NCI-H524 (cell line): ENCODE measurements around the gene ERC1.
A peak's percentile ranks its signal among the peaks of the same experiment; 100 is the strongest.

Experiments
- DNase-seq, 2 experiments: peaks; one replicate each; lab custom pipeline; 2025; lab: John Stamatoyannopoulos, UW

The ERC1 gene

DNA sequence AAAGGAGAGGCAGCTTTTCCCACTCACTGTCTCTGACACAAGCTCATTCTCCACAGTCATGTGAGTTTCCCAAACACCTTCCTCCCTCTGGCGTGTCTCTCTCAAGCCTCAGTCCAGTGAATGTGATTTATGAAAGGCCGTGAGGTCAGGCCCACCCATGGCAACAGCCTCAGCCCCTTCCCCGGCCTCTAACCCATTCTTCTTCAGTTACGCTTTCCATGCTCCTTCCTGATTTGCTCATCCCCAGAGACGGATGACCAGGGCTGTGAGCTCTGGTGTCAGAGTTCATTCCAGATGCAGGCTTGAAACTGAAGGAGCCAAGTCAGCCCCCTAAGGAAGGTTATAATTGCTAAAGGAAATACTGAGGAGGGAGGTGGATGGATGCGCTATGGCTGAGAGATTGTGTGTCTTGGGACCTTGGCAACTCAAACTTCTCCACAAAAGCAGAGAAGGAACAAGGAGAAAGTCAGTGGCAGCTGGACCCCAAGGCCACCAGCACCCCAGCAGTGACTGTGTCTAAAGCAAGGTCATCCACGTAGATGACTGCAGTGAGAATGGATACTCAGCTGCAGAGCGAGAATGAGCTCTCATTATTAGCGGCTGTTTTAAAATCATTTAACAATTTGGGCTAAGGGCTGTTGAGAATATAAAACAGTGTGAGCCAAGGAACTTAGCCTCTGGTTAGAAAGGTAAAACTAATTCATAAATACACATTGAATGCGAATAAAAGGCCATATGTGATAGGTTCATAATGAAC is 519.2 kb downstream of the ERC1 start:
- DNase-seq = no peak

DNA sequence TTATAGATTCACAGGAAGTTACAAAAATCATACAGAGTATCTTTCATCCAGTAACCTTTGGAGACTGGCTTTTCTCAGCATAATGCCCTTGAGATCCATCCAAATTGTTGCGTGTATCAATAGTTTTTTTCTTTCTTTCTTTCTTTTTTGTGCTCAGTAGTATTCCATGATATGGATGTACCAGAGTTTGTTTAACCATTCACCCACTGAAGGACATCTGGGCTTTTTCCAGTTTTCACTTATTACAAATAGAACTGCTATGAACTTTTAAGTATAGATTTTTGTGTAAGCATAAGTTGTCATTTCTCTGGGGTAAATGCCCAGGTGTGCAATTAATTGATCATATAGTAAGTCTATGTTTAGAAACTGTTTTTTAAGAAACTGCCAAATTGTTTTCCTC is 524.0 kb downstream of the ERC1 start:
- DNase-seq = no peak

DNA sequence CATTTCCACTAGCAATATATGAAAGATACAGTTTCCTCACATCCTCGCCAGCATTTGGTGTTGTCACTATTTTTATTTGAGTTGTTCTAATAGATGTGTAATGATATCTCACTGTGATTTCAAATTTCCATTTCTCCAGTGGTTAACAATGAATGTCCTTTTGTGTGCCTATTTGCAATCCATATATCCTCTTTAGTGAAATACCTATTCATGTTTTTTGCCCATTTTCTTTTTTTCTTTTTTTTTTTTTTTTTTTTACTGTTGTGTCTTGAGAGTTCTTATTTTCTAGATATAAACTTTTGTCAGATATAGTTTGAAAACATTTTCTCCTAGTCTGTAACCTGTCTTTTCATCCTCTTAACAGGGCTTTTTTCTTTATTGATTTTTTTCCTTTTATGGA is 524.4 kb downstream of the ERC1 start:
- no peak for DNase-seq

DNA sequence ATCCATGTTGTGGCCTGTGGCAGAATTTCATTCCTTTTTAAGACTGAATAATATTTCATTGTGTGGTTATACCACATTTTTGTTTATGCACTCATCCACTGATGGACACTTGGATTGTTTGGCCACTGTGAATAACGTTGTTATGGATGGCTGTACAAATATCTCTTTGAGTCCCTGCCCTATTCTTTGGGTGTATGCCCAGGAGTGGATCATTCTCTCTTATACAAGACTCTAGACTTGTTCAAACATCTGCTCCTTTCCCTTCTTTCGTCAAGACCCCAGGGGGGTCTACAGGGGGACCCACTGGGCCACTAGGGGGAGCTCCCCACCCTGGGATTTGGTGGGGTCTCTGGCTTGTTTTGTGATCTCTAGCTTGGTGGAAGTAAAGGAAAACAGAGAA is 526.0 kb downstream of the ERC1 start:
- DNase-seq = peak in 1 of 2 experiments; percentile 42

DNA sequence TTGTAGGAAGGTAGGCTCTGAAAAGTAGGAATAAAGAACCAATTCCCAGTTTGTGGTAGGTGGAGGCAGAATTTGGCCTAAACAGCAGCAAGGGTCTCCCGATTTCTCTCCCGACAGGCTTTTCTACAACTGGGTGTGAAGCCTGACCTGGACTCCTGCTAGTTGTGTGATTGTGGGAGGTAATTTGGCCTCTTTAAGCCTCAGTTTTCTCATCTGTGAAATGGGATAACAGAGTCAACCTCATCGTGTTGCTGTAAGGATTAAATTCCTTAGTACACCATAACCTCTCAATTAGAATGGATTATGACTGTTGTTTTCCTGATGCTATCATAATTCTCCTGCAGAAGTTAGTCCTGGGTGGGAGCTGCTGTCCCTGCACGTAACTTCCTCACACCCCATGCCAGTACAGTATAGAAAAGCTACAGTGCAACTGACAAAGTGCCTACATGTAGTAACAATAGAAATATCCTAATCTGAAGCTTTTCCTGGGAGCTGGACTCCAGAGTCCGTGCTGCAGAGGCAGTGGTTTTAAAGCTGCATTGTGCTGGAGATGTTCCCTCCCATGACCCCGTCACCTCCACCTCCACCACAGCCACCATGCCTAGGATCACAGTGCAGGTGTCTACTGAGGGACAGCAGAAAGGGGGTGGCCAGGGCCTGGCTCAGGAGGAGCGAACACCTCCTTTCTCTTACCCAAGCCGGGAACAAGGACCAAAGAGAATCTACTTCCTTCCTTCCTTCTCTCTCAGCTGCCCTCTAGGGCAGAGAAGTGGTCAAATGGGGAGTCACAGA is 526.9 kb downstream of the ERC1 start:
- no peak for DNase-seq

DNA sequence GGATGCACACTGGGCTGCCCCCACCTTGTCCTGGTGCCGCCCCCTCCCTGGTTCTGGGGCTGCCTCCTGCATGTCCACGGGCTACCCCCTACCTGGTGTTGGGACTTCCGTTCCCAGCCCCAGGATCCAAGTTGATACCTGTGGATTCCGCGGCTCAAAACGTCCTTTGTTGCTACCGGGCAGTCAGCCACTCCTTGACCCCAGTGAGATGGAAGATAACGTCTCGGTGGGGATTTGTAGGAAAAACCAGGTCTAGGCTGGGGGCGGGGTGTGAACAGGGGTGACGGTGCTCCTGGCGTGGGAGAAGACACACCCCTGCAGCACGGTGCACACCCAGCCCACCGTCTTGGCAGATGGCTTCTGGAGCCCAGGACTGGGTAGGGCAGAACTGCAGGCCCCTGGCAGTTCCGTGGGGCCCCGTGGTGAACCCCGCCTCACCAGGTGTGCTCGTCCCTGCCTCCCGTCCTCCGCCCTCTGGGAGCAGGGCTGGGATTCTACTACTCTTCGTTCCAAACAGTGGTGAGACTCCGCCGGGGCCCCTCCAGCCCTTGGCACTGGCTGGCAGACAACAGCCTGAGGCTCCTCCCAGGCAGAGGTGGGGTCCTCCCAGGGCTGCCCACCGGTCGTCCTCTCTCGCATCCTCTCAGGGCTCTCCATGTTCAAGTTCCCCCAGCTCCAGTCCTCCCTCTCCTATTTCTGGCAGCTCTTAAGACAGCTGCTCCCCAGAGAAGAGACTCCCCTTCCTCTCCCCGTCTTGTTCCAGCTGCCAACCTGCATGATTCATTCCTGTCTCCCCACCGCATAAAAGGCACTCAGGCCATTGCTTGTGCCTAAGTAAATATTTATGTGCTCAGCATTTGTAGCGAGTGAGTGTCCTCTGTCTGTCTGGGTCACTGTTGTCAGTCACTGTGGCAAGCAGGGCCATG is 527.8 kb downstream of the ERC1 start:
- DNase-seq = no peak

DNA sequence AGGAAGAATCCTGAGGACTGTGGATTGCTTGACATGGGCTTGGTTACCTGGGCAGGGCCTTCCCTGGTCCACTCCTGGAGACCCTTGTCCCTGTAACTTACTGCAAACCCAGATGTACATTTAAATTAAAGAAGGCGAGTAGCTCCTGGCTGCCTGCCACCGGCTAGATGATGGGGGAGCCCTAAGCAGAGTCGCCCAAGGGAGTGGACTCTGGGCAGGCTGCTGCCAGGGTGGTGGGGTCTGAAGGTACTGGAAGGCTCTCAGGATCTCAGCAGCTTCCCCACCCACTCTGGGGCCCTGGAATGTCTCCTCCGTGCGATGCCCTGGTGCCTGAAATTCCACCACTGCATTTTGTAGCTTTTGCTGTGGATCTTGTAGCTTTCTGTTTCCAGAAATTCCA is 528.6 kb downstream of the ERC1 start:
- DNase-seq = no peak

DNA sequence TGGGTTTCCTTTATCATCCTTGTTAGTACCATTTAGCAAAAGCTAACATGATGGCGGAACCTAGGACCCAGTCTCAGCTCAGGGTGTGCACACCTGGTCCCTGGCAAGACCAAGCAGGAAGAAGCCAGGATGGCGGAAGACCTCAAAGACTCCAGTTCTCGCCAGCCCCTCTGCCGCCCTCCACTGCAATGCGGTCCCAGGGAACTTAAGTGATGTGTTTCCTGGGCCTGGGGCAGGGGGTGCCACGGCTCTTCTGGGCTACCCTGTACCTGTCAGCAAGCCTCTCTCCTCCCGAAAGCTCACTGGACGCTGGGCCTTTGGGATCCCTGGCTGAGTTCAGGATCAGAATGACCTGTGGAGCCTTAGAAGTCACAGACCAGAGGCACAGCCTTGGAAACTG is 532.0 kb downstream of the ERC1 start:
- no peak for DNase-seq

DNA sequence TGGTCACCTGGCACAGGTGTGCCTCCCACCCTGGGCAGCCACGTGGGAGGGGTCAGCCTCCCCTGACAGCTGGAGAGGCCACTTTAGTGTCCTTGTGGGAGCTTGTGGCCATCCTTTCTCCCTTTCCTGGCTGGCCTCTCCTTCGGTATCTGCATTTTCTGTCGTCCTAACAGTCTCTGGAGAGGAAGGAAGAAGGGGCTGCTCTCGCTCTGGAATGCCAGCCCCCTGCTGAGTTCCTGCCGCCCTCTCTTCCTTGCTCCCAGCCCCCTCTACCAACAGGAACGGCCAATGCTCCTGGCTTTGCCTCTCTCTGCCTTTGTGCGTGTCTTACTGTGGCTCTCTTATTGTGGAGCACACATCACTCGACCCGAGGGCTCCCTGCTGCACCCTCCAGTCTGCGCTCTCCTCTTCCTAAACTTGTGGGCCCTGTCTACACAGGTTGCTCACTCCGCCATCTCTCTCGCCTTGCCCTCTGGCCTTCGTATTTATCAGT is 532.6 kb downstream of the ERC1 start:
- DNase-seq = no peak

DNA sequence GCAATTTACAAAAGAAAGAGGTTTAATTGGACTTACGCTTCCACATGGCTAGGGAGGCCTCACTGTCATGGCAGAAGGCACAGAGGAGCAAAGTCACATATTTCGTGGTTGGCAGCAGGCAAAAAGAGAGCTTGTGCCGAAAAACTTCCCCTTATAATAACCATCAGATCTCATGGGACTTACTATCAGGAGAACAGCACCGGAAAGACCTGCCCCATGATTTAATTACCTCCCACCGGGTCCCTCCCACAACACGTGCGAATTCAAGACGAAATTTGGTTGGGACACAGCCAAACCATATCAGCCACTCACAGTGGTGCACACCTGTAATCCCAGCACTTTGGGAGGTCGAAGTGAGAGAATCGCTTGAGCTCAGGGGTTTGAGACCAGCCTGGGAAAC is 534.8 kb downstream of the ERC1 start:
- no peak for DNase-seq

DNA sequence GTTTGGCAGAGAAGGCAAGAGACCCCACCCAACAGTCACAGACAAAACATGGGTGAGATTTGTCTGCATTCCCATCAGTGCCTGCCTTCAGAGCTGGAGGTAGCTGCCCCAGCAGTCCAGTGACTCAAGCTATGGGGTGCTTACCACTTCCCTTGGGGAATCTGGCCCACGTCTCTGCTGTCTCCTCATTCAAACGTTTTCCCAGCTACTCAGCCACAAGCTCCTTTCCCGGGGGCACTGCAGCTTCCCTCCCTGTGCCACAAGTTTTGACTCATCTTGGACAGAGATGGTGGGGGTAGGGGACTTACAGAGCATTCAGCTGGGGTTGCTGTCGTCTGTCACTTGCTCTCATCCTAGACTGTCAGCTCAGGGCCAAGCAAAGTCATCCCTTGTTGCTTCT is 536.8 kb downstream of the ERC1 start:
- DNase-seq = no peak

DNA sequence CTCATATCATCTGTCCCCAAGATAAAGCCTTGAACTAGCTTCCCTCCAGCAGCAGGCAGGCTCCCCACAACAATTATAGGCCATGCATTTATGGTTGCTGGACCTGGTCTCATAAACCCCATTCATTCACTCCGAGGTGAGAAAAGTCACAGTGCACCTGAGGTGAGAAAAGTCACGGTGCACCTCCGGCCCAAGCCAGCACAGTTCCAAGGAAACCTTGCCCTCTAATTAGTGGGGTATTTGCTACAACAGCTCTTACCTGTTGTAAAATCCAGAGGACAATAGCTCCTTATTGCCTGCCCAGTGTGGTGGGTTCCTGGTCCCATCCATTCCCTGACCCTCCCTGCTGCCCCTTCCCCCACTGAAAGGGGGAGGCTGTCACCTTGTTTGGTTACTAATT is 537.8 kb downstream of the ERC1 start:
- DNase-seq = no peak

DNA sequence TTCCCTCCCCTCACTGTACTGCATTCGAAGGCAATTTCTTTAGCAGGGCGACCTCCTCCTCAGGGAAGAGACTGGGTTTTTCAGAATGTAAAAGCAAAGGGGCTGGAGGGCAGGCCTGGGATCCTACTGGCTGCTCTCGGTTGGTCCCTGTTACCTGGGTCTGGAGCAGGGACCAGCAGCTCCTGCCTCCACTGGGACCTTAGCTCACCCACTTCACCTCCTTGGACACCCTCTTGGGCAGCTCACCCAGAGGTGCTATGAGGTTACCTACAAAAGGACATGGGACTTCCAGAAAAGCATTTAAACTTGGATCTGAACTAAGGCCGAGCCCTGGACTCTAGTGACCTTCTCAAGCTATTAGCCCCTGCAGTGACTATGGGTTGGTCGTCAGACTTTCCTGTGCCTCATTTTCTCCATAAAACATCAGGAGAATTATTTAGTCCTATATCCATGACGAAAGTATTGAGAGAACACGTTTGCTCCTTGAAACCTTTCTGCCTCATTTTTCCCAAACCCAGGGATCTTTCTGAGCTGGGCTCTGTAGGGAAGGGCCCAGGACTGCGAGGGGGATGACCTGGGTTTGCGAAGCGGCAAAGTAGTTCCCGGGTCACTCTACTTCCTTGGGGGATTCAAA is 538.3 kb downstream of the ERC1 start:
- no peak for DNase-seq

DNA sequence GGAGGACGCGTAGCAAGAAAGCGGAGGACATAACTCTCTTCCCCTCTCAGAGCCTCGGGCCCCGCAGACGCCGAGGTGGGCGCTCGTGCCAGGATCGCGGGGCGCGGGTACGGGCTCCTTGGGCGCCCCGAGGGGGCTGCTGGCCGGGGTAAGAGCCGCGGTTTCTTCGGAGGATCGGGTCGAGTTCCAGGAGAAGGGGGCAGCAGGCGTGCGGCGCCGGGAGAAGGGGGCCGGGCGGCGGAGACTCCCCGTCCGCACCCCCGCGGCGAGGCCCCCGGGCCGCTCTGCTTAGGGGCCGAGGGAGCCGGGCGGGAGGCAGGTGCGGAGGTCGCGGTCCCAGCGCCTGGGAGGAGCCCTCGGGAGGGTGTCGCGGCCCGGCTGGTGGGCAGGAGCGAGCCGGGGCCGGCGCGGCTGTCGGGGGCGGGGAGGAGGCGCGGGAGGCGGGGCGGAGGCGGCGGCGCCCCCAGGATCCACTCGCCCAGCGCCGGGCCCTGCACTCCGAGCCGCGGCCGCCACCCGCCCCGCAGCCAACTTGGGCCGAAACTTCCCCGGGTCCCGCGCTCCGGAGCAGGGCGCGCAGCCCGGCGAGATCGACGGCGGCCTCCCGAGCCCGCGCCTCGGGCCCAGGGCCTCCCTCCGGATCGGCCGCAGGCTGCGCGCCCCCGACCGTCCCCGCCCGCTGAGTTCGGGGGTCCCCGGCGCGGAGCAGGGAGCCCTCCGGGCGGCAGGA is 539.0 kb downstream of the ERC1 start:
- no peak for DNase-seq

DNA sequence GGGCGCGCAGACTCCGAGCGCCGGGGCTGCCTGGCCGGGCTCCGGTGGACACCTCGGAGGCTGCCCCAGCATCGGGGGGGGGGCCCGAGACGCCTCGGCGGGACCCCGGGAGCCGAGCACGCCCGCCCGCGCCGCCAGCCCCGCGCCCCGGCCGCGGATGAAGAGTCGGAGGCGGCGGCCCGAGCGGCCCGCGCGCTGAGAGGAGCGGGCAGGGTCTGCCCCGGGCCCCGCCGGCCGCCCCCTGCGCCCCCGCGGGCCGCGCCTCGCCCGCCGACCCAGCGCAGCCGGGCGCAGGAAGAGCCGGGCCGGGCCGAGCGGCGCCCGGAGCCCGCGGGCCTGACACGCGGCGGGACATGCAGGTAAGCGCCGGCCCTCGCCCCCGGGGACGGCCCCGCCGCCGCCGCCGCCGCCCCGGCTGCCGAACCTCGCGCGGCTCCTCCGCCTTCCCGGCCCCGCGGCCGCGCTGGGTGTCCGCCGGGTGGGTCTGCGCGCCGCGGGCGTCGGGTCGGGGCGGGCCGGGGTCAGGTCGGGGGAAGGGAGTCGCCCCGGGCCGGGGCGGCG is 539.6 kb downstream of the ERC1 start:
- DNase-seq = no peak

DNA sequence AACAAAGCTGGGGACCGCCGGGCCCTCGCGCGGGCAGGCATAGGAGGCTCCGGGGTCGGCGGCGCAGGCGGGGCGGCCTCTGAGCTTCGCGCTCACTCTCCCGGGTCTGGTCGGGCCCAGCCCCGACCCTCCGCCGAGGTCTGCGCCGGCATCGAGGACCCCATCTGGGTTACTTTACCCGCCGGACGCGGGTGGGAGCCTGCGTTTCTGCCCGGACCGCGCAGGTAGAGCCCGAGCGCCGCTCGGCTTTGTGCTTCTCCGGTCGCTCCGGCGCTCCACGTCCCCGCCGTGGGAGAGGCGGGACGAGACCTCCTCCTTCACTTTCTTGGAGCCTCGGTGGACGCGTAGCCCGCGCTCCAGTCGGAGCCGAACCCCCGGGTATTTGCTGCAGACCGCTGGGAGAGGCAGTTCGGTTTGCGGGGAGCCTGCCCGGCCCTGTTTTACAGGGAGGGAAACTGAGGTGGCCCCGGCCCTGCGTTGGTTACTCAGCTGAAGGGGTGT is 540.2 kb downstream of the ERC1 start:
- peak in 1 of 2 experiments; percentile 12 for DNase-seq

DNA sequence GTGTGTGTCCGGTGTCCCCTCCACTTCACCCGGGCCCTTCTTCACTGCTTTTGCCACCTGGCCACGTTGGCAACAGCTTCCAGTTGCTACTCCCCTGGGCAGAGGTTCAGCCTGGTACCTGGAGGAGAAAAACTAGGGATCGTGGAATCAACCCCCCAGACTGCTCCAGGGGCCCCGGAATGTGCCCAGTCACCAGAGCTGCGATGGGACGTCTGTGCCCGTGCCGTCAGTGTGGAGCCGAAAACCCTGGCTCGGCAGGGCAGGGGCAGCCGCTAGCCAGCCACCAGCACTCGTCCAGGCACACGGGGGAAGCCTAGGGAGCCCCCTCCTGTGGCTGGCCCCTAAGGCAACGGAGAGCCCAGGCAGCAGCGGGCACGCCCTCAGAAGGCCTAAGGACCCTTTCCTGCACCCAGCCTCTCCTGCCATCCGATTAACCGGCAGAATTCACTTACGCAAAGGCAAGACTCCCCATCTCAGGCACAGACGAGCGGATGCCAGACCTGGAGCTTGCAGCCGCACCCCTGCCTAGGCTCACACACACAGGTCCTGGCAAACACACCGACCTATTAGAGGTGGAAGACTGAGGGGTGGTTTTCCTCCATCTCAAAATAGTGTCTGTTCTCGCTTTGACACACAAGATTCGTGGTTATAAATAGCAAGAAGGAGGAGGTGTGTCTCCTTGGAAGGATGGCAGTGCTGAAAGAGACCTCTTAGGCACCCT is 540.8 kb downstream of the ERC1 start:
- DNase-seq = no peak

DNA sequence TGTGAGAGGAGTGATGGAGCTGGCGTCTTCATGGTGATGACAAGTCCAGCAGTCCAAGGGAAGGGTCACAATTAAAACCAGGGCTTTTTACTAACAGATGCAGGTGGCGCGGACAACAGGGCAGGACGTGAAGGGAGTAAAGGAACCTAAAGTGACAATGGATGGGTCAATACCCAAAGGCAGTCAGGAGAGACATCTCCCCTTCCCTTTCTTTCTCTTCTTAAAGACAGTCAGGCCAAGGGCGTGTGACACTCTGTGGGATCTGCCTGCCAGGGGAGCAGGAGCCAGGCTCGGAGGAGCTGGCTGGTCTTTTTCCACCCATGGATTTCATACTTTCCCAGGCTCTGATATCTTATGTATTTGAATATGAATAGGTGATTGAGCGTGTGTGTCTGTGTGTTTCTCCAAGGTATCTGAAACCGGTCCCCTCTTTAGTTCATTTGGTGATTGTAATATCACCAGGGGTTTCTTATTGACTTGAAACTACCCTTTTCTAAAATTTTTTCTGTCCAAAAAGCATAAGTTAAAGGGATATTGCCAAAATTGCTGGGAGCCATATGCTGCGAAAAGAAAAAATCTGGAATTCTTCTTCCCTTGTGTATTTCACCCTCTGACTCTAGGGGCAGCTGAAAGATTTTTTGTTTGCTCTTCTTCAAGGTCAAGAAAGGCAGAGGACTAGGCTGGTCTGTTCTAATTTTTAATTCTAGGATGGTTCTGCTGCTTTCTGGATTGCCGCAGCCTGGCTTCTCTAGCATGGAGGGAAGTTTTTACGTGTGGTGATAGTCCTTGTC is 541.5 kb downstream of the ERC1 start:
- no peak for DNase-seq

DNA sequence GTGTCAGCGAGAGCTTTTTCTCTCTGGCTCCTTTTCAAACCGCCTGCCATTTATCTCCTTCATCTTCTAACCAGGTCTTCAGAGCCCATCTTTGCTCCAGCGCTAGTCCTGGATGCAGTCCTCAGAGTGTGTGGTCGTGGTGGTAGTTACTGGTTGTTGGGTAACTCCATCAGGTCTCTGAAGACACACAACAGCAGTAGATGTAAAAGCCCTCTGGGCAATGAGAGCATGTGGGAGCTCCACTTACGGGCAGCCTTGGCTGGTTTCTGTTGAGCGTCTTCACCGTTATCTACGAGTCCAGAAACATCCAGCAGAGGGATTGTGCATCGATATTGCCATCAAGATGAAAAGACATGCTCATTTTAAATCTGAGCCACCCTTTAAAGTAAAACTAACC is 542.2 kb downstream of the ERC1 start:
- no peak for DNase-seq
